BLaER1 (cell line): Measurements from ENCODE around the gene RNF123.

Source experiments
- H3K27ac ChIP-seq: shearing (Covaris generic); formaldehyde crosslinking; 2 replicates; pipeline ENCODE4 v1.8.1; 2022
- H3K27me3 ChIP-seq: shearing (Covaris generic); formaldehyde crosslinking; 2 replicates; pipeline ENCODE4 v1.8.1; 2022
- H3K36me3 ChIP-seq: shearing (Covaris generic); formaldehyde crosslinking; 2 replicates; pipeline ENCODE4 v1.8.1; 2022
- H3K4me1 ChIP-seq: shearing (Covaris generic); formaldehyde crosslinking; 2 replicates; pipeline ENCODE4 v1.8.1; 2022
- H3K4me2 ChIP-seq: shearing (Covaris generic); formaldehyde crosslinking; 2 replicates; pipeline ENCODE4 v1.8.1; 2022
- H3K4me3 ChIP-seq: shearing (Covaris generic); formaldehyde crosslinking; 2 replicates; pipeline ENCODE4 v1.8.1; 2022
- H3K9ac ChIP-seq: shearing (Covaris generic); formaldehyde crosslinking; 2 replicates; pipeline ENCODE4 v1.8.1; 2022
- H3K9me3 ChIP-seq: shearing (Covaris generic); formaldehyde crosslinking; 2 replicates; pipeline ENCODE4 v1.8.1; 2022
- H4K20me1 ChIP-seq: shearing (Covaris generic); formaldehyde crosslinking; 2 replicates; pipeline ENCODE4 v1.8.1; 2022
- Cebpa-rat ChIP-seq: shearing (Covaris generic); IDR thresholded peaks from 2 replicates; pipeline ENCODE4 v1.8.1; 2022

RNF123 gene

DNA sequence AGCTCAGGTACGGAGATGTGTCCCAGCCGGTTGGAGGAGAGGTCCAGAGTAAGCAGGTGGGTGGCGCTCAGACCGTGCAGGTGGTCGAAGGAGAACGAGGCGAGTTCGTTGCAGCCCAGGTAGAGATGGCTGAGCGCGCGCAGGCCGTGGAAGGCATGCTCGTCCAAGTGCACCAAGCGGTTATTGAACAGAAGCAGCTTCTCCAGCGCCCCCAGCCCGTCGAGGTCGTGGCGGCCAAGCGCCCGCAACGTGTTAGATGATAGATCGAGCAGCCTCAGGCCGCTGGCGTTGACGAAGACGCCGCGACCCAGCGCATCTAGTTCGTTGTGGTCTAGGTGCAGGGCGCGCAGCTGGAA lies 29.5 kb downstream of the RNF123 start:
- peak overlapping the region; percentile 65 for H3K4me3 ChIP-seq
- H3K9ac ChIP-seq = peak overlapping the region; percentile 66
- H3K4me2 ChIP-seq = peak overlapping the region; percentile 100
- peaks cover 52% of the 10 kb centered on the region for H3K4me1 ChIP-seq
- TF ChIP-seq Cebpa-rat = no peak
- H3K27ac ChIP-seq = peak overlapping the region; percentile 45; the same call in 1 of the 2 replicates
- no peaks in the 10 kb centered on the region for H3K27me3 ChIP-seq
- no peaks in the 10 kb centered on the region for H3K9me3 ChIP-seq
- H3K36me3 ChIP-seq = peaks cover 63% of the 10 kb centered on the region
- peaks cover 32% of the 10 kb centered on the region for H4K20me1 ChIP-seq

DNA sequence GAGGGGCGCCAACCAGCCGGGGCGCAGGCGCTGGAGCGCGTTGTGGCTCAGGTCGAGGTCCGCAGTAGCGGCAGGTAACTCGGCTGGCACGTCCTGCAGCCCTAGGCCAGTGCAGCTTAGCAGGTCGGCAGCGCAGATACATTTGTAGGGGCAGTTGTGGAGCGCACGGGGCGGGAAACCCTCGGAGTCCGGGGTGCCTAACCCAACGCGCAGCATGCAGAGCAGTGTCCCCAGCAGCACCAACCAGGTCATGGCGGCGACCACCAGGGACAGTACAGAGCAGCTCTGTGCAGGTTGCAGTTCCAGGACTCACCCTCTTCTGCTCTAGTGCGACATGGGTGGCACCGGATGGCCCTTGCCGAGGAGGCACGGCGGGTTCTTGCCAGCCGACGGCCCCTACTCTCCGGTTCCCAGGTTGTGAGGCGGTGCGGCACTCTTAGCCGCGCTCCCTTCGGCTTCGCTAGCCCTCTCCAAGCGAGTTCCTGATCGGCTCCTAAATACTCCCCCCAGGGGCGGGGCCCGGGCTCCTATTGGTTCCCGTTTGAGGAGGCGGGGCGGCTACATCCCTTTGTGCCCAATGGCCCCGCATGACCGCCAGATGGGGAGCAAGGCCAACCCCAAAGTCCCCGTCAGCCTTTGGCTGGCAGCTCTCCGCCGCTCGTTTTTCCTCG lies 30.0 kb downstream of the RNF123 start, which contains the start of gene AMIGO3:
AMIGO3 (minus strand) TSS at position 471 of the 671 bp plus-strand sequence; CDS start at position 252, 219 bp downstream.
- no peak for TF ChIP-seq Cebpa-rat
- Histone ChIP-seq H3K4me1 (peaks cover 48% of the 10 kb centered on the region), H3K9ac (peak within 1 kb of the TSS; percentile 66), H3K27me3 (no peaks in the 10 kb centered on the region), H3K4me3 (peak within 1 kb of the TSS; percentile 65), H3K9me3 (no peaks in the 10 kb centered on the region), H3K4me2 (peak within 1 kb of the TSS; percentile 100), H4K20me1 (peaks cover 32% of the 10 kb centered on the region), H3K27ac (peak within 1 kb of the TSS; percentile 45; the same call in 1 of the 2 replicates), H3K36me3 (peaks cover 58% of the 10 kb centered on the region)

DNA sequence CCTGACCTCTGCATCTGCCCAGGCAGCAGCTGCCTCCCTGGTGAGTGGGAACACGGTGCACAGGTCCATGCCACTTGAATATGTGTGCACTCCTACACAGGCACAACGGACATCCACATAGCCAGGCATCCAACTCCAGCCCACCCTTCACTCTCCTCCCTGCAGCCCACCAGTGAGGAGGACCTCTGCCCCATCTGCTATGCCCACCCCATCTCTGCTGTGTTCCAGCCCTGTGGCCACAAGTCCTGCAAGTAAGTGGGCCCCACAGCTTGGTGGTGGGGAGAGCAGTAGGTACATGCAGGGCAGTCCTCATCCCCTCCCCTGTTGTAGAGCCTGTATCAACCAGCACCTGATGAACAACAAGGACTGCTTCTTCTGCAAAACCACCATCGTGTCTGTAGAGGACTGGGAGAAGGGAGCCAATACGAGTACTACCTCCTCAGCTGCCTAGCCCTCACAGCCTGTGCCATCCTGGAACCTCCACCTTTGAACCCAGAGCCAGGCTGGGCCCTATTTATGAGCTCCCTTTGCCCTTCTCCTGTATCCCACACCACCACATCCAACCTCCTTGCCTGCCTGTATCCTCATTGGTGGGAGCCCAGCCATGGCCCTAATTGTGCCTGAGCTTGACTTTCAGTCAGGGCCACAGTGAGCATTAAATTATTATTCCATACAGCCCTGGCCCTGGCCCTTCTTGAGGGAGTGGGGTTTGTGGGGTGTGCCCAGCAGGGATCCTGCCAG lies 31.7 kb downstream of the RNF123 start:
- Histone ChIP-seq H3K36me3 (peaks cover 55% of the 10 kb centered on the region), H3K9me3 (no peaks in the 10 kb centered on the region), H3K27ac (no peak overlapping the region)

DNA sequence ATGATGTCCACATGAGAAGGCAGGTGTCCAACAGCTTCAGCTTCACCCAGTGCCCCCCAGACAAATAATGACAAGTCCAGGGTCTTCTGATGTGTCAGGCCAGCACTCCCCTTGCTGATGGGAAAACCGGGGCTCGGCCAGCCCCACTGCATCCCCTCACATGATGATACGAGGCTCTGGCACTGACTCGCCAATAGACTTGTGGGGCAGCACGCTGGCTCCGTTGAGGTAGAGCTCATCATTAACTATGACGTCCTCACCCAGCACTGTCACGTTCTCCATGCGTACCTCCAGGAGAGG lies 32.2 kb downstream of the RNF123 start:
- Histone ChIP-seq H3K36me3 (peaks cover 55% of the 10 kb centered on the region), H3K9me3 (no peaks in the 10 kb centered on the region), H3K4me1 (peaks cover 50% of the 10 kb centered on the region), H3K4me3 (no peak overlapping the region), H4K20me1 (peaks cover 43% of the 10 kb centered on the region), H3K9ac (no peak overlapping the region), H3K27me3 (no peaks in the 10 kb centered on the region), H3K4me2 (no peak overlapping the region), H3K27ac (no peak overlapping the region)
- TF ChIP-seq Cebpa-rat = no peak

More for the DNA sequence above, 31.7 kb downstream of the RNF123 start:
- no peaks in the 10 kb centered on the region for H3K27me3 ChIP-seq
- H3K4me2 ChIP-seq = no peak overlapping the region
- H3K4me1 ChIP-seq = peaks cover 55% of the 10 kb centered on the region
- H4K20me1 ChIP-seq = peaks cover 37% of the 10 kb centered on the region
- no peak overlapping the region for H3K9ac ChIP-seq
- H3K4me3 ChIP-seq = no peak overlapping the region
- no peak for TF ChIP-seq Cebpa-rat

DNA sequence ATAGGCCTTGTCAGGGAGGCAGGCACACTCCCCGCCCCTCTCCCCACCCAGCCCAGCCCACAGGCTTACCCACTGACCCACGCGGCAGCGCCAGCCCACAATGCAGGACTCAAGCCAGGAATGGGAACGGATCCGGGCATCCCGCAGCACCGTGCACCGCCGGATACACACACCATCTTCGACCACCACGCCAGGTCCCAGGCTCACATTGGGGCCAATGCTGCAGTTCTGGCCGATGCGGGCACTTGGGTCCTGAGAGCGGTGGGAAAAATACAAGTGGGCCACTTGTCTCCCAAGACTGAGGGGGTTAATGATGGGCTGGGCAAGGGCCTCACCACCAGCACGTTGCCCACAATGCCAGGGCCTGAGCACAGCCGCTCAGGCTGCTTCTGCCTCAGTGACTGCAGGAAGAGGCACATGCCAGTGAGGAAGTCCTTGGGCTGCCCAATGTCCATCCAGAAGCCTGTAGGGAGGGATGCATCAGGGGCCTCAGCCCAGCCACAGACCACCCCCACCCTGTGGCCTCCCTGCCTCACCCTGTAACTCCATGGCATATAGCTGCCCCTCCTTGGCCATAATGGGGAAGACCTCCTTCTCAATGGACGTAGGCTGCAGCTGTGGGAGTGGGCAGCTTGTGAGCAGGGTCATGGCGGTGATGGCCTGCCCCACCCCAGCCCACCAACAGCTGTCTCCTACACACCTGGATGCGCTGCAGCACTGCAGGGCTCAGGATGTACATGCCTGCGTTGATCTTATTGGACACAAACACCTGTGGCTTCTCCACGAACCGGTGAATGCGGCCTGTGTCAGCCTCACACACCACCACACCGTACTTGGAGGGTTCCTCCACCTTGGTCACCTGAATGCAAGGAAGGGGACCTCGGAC lies 32.8 kb downstream of the RNF123 start:
- Histone ChIP-seq H3K4me3 (peak overlapping the region; percentile 87; the same call in 1 of the 2 replicates), H3K9me3 (no peaks in the 10 kb centered on the region), H4K20me1 (peaks cover 44% of the 10 kb centered on the region), H3K9ac (peak overlapping the region; percentile 91; the same call in 1 of the 2 replicates), H3K36me3 (peaks cover 57% of the 10 kb centered on the region), H3K27ac (no peak overlapping the region), H3K4me1 (peaks cover 44% of the 10 kb centered on the region), H3K27me3 (no peaks in the 10 kb centered on the region), H3K4me2 (peak overlapping the region; percentile 96)
- no peak for TF ChIP-seq Cebpa-rat

DNA sequence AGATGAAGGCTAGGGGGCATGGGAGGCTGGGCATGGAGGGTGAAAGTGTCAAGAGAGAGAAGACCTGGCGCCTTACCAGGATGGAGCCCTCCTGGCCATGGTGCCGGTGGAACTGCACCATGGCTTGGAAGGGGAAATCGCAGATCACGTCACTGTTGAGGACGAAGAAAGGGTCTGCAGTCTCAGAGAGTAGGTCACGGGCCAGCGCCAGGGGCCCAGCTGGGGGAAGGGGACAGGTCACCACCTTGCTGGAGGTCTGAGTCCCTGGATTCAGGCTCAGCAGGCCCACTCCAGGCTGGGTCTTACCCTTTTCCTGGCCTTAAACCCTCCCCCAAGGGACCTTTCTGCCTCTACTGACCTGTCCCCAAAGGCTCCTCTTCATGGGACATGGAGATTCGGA lies 33.5 kb downstream of the RNF123 start:
- peaks cover 45% of the 10 kb centered on the region for H4K20me1 ChIP-seq
- peak overlapping the region; percentile 87 for H3K4me3 ChIP-seq
- H3K27ac ChIP-seq = peak overlapping the region; percentile 87
- H3K9ac ChIP-seq = peak overlapping the region; percentile 91
- H3K9me3 ChIP-seq = no peaks in the 10 kb centered on the region
- peak overlapping the region; percentile 96 for H3K4me2 ChIP-seq
- peaks cover 64% of the 10 kb centered on the region for H3K36me3 ChIP-seq
- H3K27me3 ChIP-seq = no peaks in the 10 kb centered on the region
- no peak for TF ChIP-seq Cebpa-rat
- H3K4me1 ChIP-seq = peaks cover 36% of the 10 kb centered on the region

DNA sequence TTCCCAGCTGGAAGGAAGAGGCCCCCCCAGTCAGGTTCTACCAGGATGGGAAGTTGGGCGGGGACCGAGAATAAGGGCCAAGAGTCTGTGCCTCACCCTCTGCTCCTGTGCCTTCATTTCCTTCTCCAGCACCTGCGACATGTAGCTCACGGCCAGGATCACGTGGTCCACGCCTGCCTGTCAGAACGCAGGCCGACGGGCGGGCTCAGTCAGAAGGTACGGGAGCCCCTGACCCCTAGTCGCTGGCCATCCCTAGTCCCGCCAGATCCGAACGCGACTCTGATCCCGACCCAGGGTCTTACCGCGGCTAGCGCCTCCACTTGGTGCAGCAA lies 33.9 kb downstream of the RNF123 start:
- H3K27me3 ChIP-seq = no peaks in the 10 kb centered on the region
- H3K9me3 ChIP-seq = no peaks in the 10 kb centered on the region
- H3K36me3 ChIP-seq = peaks cover 64% of the 10 kb centered on the region
- peak overlapping the region; percentile 87 for H3K4me3 ChIP-seq
- peak overlapping the region; percentile 87 for H3K27ac ChIP-seq
- no peak for TF ChIP-seq Cebpa-rat
- H3K9ac ChIP-seq = peak overlapping the region; percentile 91
- peaks cover 33% of the 10 kb centered on the region for H3K4me1 ChIP-seq
- peak overlapping the region; percentile 96 for H3K4me2 ChIP-seq
- peaks cover 43% of the 10 kb centered on the region for H4K20me1 ChIP-seq

DNA sequence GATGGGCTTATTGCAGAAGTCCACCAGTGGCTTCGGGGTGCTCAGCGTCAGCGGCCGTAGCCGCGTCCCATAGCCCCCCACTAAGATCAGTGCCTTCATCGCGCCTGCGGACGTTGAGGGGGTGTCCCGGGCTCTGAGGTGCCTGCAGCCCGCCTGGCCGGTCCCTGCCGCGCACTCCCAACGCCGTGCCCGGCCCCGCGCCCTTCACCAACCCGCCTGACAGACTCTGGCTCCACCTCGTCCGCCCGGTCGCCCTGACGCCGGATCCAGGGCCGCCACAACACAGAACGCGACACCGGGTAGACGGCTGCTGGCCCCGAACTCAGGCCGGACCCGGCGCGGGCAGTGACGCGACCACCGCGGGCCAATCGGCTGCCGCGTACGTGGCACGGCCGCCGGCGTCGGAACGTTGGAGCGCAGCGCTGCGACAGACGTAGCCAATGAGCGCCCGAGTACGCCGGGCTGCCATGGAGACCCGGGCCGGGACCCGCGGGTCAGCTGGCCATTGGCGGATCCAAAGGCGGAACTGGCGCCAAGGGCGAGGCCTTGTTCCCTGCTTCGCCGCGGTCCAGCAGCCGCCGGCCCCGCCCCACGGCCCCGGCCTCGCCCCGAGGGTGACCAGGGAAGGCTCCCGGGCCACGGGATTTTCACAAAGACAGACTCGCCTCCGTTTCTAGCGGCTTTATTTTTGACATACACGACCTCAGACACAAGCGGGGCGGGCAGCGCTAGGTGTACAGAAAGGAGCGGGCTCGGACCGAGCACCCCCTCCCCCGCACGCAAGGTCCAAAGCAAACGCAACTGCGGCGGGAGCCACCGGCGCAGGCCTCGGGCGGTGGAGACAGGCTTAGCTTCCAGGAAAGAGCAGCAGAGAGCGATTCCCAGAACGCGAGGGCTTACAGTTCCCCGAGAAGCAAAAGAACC lies 34.5 kb downstream of the RNF123 start, which contains the start of gene GMPPB:
GMPPB (minus strand) TSS at position 324 of the 924 bp plus-strand sequence; CDS start at position 99, 225 bp downstream.
- H3K36me3 ChIP-seq = peaks cover 67% of the 10 kb centered on the region
- peaks cover 26% of the 10 kb centered on the region for H3K4me1 ChIP-seq
- peak within 1 kb of the TSS; percentile 87 for H3K4me3 ChIP-seq
- H3K9me3 ChIP-seq = no peaks in the 10 kb centered on the region
- H3K27ac ChIP-seq = peak within 1 kb of the TSS; percentile 87
- peak within 1 kb of the TSS; percentile 96 for H3K4me2 ChIP-seq
- H3K27me3 ChIP-seq = no peaks in the 10 kb centered on the region
- TF ChIP-seq Cebpa-rat = no peak
- peak within 1 kb of the TSS; percentile 91 for H3K9ac ChIP-seq
- H4K20me1 ChIP-seq = peaks cover 37% of the 10 kb centered on the region

DNA sequence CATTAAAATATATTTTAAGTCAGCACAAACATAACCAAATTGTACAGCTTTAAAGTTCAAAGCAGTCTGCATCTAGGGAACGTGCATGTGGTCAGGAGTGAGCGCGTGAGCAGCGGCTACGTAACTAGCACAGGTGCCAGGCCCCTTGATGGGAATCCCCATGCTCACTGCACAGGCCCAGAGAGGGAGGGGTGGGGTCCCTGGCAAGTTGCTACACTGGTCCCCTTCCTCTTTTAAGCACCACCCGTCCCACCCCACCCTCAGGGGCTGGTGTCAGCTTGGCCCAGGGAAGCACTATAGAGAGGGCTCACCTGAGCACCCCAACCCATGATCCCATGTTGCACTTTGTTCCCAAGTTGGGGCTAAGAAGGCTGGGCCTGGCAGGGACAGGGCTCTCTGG lies 35.2 kb downstream of the RNF123 start:
- Histone ChIP-seq H3K9me3 (no peaks in the 10 kb centered on the region), H3K36me3 (peaks cover 74% of the 10 kb centered on the region), H3K27me3 (no peaks in the 10 kb centered on the region), H3K27ac (peak overlapping the region; percentile 82), H3K4me3 (peak overlapping the region; percentile 87), H3K9ac (peak overlapping the region; percentile 91), H4K20me1 (peaks cover 35% of the 10 kb centered on the region), H3K4me2 (peak overlapping the region; percentile 94), H3K4me1 (peaks cover 23% of the 10 kb centered on the region)
- TF ChIP-seq Cebpa-rat = no peak
